ENCODE measurements around the gene SEPTIN8. TPM values are rescaled to one million over a fixed set of nuclear protein-coding genes. Genes with fewer than 3 reads are reported as not detected.
"Not testable (repeated sequence)": the region's sequence is repeated elsewhere in the genome, so short reads cannot be mapped to it uniquely, and the experiment has no call there.

The SEPTIN8 gene
- total and polyA plus RNA-seq, 2 donors (not counting 1 experiment from before 2014, with no cell fraction given) = 4.0 to 5.9 TPM

GRCh38 chr5:132804219-132804618, 27.2 kb upstream of the SEPTIN8 start:
- H3K27me3 ChIP-seq (replicated peaks in 1 of 4; ENCODE audit: control extremely low read depth in 1 of 4, control insufficient read depth in 3 of 4, insufficient read depth in 4 of 4, low read length in 3 of 4) = peaks cover 0 to 15% (median 9%) of the 10 kb centered on the region in 4 experiments
- H3K9me3 ChIP-seq (ENCODE audit: control extremely low read depth in 1 of 3, control insufficient read depth in 2 of 3, insufficient read depth in 1 of 3, low read length in 2 of 3); H3K4me1 ChIP-seq (ENCODE audit: control insufficient read depth in 2 of 2, insufficient read depth in 2 of 2, low read length in 2 of 2); intact Hi-C loops (cut with micrococcal nuclease); H3K27ac ChIP-seq (ENCODE audit: low read length in 2 of 2); DNase-seq; H3K4me2 ChIP-seq (replicated peaks; ENCODE audit: low read depth, low read length, poor library complexity, severe bottlenecking); H3K4me1 Mint-ChIP-seq; H3K4me3 Mint-ChIP-seq; CTCF ChIA-PET; H3K79me2 ChIP-seq (ENCODE audit: control insufficient read depth, insufficient read depth, low read length); H3K4me3 ChIP-seq (ENCODE audit: control extremely low read depth in 1 of 5, extremely low read depth in 1 of 5, insufficient read depth in 1 of 5, low read depth in 2 of 5, low read length in 4 of 5); H3K36me3 ChIP-seq (replicated peaks in 1 of 2; ENCODE audit: control extremely low read depth in 1 of 2, control insufficient read depth in 1 of 2, extremely low read depth in 1 of 2, insufficient read depth in 2 of 2, low read length in 1 of 2); H3K9ac ChIP-seq (ENCODE audit: low read length); H3K27ac Mint-ChIP-seq; H4K20me1 ChIP-seq (ENCODE audit: control insufficient read depth, insufficient read depth, low read length, poor library complexity, severe bottlenecking); ATAC-seq (ENCODE audit: low read depth); H2AFZ ChIP-seq (ENCODE audit: insufficient read depth, low read depth, low read length, poor library complexity, severe bottlenecking); POLR2A ChIA-PET; H3K9me3 Mint-ChIP-seq (ENCODE audit: insufficient read depth): not testable (repeated sequence)
- WGBS (ENCODE audit: insufficient coverage) = no CpG with 5 or more reads among the region's 1 CpG
- peaks cover 44% of the 10 kb centered on the region for H3K27me3 Mint-ChIP-seq

- H2AFZ ChIP-seq (ENCODE audit: insufficient read depth, low read depth, low read length, poor library complexity, severe bottlenecking); H3K27ac ChIP-seq (ENCODE audit: low read length in 2 of 2): not testable (repeated sequence)
These were observed 25.6 kb upstream of the SEPTIN8 start for GRCh38 chr5:132802685-132803066.

More at GRCh38 chr5:132802685-132803066, 25.6 kb upstream of the SEPTIN8 start:
- POLR2A ChIA-PET; H3K9me3 Mint-ChIP-seq (ENCODE audit: insufficient read depth); H4K20me1 ChIP-seq (ENCODE audit: control insufficient read depth, insufficient read depth, low read length, poor library complexity, severe bottlenecking); DNase-seq; H3K4me1 Mint-ChIP-seq; ATAC-seq (ENCODE audit: low read depth); H3K9ac ChIP-seq (ENCODE audit: low read length); H3K4me2 ChIP-seq (replicated peaks; ENCODE audit: low read depth, low read length, poor library complexity, severe bottlenecking); H3K79me2 ChIP-seq (ENCODE audit: control insufficient read depth, insufficient read depth, low read length); intact Hi-C loops (cut with micrococcal nuclease); H3K4me3 ChIP-seq (ENCODE audit: control extremely low read depth in 1 of 5, extremely low read depth in 1 of 5, insufficient read depth in 1 of 5, low read depth in 2 of 5, low read length in 4 of 5); H3K9me3 ChIP-seq (ENCODE audit: control extremely low read depth in 1 of 3, control insufficient read depth in 2 of 3, insufficient read depth in 1 of 3, low read length in 2 of 3); H3K4me3 Mint-ChIP-seq; H3K36me3 ChIP-seq (replicated peaks in 1 of 2; ENCODE audit: control extremely low read depth in 1 of 2, control insufficient read depth in 1 of 2, extremely low read depth in 1 of 2, insufficient read depth in 2 of 2, low read length in 1 of 2); H3K27ac Mint-ChIP-seq; H3K4me1 ChIP-seq (ENCODE audit: control insufficient read depth in 2 of 2, insufficient read depth in 2 of 2, low read length in 2 of 2): not testable (repeated sequence)
- H3K27me3 Mint-ChIP-seq = peaks cover 46% of the 10 kb centered on the region
- peaks cover 0 to 14% (median 11%) of the 10 kb centered on the region in 4 experiments for H3K27me3 ChIP-seq (replicated peaks in 1 of 4; ENCODE audit: control extremely low read depth in 1 of 4, control insufficient read depth in 3 of 4, insufficient read depth in 4 of 4, low read length in 3 of 4)
- WGBS (ENCODE audit: insufficient coverage) = no CpG with 5 or more reads among the region's 5 CpGs
- CTCF ChIA-PET = interaction anchor here (1.3 to 3.3 kb wide), 2 partner anchors 17 to 27 kb away, joined by 7 to 15 read pairs; partner anchors contain the start of gene SHROOM1
